Dermis microvascular lymphatic vessel endothelial cell (primary cell): ENCODE results near the gene HLCS. TPM values are rescaled to one million over a fixed set of nuclear protein-coding genes. Genes with fewer than 3 reads are reported as not detected.
A peak's percentile ranks its signal among the peaks of the same experiment; 100 is the strongest.
"Not testable (repeated sequence)": the region's sequence is repeated elsewhere in the genome, so short reads cannot be mapped to it uniquely, and the experiment has no call there.

ENCODE experiments used
- DNase-seq, 2 donors: peaks; one replicate each; pipeline versions ENCODE4 v3.0.0 to v3.0.0-alpha.2; 2010; ENCODE audit warnings: low read depth in 2 of 2
- total RNA-seq: library from RNA; depleted of rRNA; stranded (reverse); fragments of >200 nt; gene quantifications from 2 replicates; pipeline ENCODE4 v1.2.1, GENCODE V29; 2014

HLCS gene
- total RNA-seq, 1 donor from 2014 or later = 16.4 TPM

DNA sequence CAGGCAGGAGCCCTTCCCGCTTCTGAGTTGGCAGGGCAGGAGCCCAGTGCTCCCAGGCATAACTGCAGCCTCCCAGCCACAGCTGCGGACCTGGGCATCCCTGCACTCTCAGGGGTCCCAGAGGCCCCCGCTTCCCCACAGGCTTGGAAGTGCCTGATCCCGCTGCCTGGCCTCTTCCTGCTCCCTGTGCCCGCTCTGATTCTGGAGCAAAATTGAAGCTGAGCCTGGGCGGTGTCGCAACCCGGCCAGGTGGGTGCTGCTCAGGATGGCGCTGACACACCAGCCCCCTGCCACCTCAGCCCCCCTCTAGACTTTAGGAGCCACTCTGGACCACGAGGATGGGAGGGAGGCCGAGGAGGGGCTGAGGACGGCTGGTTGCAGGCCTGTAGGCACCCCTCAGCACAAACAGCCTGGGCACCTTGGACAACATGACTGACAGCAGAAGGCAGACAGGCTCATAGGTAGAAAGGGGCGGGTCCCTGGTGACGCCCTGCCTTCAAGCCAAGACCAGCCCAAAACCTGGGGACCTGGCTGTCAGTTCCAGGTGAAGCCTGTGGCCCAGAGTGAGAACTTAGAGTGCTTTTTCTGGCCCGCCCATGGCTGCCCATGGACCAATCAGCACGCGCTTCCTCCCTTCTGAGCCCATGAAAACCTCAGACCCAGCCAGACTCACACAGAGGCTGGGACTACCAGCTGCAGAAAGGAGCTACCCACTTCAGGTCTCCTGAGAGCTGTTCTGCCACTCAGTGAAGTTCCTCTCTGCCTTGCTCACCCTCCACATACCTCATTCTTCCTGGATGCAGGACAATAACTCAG, 7.2 kb downstream of the HLCS start:
- DNase-seq = no peak

DNA sequence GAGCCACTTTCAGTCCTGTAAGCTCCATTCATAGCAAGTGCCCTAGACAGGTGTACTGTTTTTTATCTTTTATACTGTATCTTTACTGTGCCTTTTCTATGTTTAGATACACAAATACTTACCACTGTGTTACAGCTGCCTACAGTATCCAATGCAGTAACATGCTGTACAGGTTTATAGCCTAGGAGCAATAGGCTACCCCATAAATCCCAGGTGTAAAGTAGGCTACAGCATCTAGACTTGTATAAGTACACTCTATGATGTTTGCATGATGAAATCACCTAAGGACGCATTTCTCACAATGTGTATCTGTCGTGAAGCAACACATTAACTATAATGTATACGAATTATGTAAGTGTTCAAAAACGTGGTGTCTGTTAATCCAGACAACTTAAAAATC, 10.7 kb downstream of the HLCS start:
- no peak for DNase-seq

DNA sequence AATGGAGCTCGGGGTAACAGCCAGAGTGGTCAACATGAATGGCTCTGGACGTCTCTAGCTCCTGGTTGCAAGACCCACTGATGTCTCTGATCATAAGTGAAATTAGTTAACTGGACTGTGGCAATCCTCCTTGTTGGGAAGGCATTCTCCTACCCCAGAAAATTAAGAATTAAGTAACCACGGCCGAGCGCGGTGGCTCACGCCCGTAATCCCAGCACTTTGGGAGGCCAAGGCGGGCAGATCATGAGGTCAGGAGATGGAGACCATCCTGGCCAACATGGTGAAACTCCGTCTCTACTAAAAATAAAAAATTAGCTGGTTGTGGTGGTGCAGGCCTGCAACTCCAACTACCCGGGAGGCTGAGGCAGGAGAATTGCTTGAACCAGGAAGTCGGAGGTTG, 14.1 kb downstream of the HLCS start:
- not testable (repeated sequence) for DNase-seq

DNA sequence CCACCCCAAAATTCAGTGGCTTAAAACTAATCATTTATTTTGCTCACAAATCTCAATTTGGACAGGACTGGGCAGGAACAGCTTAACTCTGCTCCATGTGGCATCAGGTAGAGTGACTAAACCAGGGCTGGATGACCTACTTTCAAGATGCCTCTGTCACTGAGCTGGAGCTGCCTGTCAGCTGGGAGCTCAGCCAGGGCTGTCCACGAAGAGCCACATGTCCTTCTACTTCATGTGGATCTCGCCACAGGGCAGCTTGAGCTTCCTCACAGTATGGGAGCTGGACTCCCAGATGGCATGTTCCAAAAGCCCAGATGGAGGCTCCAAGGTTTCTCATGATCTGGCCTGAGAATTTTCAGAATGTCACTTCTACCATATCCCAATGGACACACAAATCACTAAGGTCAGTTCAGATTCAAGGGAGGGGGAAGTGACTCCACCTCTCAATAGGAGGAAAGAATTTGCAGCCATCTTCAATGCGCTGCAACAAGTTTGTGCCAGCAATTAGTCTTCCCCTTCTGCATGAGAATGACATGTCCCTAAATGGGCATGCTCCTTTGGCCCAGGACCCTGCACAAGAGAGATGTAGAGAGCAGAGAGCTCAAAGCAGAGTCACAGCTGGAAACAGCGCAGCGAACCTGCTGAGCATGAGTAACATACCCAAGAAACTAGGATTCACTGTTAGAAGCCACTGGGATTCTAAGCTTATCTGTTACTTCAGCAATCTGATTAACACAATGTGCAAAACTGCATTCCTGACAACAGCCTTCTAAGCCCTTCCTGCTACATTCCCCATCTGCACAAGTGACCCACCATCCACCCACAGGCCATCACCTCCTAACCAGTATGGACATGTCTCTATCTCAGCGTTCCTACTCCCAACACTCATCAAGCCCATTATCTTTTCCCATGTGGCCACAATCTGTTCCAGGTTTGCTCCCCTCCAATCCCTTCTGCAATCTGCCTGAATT, 17.0 kb downstream of the HLCS start:
- DNase-seq = no peak

DNA sequence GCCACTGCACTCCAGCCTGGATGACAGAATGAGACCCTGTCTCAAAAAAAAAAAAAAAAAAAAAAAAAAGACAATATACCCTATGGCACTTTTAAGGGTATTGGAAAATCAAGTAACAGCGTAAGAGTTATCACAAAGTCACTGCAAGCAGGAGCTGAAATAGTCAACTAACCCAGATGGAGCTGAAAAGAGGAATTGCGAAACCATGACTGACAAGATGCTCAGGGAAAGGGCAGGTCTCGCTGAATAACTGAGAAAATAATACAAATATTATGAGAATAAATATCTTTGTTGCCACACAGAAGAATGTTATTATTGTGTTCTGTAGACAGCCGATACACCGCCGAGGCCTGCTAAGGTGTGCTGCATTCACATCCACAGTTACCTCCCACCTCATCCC, 17.8 kb downstream of the HLCS start:
- DNase-seq = no peak

DNA sequence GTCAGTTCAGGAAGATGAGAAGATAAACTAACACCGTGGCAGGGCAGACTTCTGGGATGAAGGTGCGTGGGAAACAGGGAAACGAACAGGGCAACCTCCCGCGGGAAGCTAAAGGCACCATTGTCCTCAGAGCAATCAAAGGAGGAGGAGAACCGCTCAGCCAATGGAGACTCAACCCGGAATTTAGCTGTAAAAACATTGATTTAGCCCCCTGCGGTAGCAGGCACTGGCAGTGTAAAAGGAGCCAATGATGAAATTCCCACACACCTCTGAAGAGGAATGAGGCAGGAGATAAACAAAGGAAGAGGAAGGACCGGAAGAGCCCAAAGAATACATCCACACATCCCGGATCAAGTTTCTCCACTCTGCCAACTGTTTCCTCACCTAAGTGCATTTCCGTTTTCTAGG, 19.5 kb downstream of the HLCS start:
- DNase-seq = peak; percentile 62 to 78

DNA sequence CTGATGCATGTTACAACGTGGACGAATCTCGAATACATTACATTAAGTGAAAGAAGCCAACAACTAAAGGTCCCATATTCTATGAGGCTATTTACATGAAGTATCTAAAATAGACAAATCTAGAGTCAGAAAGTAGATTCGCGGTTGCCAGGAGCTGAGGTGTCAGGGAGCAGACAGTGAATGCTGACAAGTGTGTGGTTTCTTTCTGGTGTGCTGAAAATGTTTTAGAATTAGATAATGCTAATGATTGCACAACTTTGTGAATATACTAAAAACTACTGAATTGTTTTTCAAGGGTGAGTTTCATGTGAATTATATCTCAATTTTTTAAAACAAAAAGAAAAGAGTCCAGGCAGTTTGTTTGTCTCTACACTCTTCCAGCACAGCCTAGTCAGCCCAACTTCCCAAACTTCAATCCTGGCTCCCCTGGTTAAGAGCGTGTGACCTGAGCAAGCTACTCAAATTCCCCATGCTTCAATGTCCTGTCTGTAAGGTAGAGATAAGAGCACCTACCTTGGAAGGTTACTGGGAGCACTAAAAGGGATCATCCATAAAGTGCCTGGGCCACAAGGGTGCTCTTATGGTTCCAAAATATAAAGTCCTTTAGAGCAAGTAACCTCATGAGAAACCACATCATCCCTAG, 20.9 kb downstream of the HLCS start:
- no peak for DNase-seq

DNA sequence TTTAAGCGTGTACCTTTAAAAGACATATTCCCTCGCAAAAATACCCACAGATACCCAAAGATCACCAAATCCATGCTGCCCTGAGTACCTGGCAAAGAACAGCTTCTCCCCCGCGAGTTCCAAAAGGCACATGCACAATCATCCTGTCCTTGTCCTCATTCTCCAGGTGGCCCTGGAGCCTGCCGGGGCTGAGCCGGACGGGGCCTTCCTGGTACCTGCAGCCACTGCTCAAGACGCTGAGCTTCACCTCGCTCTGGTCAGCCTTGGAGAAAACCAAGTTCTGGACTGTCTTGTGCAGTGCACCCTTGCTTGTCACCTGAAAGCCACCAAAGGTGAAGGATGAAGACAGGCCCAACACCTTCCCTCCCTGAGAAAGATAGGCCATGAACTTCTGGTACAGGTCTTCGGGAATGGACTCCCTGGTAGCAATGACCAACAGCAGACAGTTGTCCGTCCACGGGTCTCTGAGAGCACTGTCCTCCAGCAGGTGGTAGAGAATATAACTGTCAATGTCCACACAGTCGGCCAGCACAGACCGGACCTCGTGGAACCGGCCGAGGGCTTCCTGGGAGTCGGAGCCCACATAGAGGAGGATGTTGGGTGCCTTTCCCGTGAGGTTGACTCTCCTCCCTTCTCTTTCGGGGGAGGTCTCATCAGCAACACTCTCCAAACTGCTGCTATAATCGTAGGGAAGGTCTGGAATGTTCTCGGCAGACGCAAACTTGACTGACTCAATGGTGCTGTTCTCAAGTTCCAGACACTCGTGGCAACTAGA, 29.9 kb downstream of the HLCS start:
- no peak for DNase-seq

DNA sequence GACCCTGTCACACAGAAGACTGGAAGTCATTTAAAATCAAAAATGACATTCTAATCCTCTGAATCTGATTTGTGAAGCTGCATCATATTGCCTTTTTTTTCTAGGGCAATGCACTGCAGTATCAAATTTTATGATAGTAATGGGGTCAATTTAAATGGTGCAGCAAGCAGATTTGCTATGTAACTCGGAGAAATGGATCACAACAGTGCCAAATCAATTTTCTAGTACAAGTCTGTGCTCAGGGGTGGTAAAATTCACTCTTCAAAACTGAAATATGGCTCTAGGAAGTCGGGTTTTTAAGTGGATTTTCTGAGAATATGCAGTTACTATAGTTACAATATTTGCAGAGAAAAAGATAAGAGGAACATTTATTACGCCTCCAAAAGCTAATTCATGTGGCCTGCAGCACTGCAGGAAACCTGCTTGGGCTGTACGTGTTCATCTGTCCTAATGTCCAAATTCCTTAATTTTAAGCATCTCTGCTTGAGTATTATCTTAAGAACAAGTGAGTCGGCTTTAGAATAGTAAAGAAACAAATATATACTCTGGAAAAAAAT, 31.5 kb downstream of the HLCS start:
- DNase-seq = no peak

DNA sequence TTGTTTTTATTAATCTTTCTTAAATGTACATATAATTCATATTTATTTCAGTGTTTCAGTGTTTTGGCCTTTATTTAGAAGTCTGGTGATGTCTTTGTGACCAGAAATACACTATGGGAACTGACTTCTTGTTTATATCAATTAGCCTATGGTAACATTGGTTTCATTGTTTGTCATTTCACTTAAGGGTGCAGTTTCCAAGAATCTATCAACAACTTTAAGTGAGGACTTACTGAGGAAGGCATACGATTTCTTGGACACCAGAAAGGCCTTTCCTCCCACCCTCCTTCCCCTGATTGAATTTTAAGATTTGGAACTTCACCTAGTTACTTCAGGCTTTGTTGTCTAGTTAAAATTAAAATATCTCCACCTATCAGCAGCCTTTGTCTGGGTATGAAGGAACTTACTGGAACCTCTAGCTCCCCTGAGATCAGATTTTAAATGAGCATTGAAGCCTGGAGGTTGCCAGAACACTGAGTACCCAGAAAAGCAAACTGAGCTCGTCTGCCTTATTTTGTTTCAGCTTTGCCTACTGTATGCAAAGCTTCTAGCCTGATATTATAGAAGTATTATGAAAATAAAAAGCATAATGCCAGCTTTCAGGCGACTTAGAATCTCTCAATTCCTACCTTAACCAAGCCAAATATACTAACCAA, 34.2 kb downstream of the HLCS start:
- no peak for DNase-seq

DNA sequence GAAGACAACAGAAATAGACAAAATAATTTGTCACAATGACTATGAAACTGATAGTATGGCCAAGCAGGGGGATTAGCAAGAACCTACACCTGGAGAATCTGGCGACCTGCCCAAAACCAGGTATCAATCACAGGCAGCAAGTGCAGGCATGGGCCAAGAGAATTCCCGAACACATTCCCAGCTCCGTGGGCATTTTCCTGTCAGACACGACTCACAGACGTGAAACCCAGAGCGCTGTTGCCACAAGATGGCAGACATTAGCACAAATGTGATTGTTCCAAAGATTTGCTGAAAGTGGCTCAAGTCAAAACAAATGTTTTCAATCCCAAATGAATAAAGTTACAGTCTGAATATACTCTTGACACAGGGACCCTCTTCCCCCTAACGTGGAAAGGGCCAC, 36.8 kb downstream of the HLCS start:
- DNase-seq = peak in 1 of 2 donors; percentile 37

DNA sequence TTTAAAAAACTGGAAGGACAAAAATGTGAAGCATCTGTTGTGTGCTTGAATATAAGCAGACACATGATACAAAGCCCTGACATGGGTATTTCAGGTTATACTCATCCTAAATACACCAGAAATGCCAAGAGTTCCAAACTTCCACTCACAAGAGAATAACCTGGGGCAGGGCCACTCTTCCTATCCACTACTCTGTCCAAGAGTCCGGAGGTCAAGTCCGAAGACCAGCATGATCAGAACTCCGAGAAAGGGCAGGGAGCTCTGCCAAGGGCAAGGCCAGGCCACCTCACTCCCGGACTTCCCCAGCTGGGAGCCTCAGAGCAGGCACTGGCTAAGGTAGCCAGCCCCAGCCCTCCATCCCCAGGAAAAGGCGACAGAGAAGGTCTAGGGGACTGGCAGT, 37.5 kb downstream of the HLCS start:
- no peak for DNase-seq

DNA sequence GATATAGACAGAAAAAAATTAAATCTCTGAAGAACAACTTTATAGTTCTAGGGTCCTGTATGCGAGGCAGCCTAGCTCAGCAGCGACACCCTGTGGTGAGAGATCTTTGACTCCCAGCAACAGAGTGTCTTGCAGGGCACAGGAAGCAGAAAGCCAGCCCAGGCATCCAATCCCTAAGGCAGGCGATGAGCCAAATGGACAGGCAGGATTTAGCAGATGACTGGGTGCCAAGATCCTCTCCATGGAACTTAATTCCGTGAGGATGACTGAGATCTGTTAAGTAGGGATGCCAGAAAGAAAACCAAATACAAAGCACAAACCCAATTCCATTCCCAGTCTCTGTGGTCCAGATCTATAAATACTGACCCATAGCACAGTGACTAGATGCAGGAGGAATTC, 38.8 kb downstream of the HLCS start:
- DNase-seq = peak; percentile 57 to 79

DNA sequence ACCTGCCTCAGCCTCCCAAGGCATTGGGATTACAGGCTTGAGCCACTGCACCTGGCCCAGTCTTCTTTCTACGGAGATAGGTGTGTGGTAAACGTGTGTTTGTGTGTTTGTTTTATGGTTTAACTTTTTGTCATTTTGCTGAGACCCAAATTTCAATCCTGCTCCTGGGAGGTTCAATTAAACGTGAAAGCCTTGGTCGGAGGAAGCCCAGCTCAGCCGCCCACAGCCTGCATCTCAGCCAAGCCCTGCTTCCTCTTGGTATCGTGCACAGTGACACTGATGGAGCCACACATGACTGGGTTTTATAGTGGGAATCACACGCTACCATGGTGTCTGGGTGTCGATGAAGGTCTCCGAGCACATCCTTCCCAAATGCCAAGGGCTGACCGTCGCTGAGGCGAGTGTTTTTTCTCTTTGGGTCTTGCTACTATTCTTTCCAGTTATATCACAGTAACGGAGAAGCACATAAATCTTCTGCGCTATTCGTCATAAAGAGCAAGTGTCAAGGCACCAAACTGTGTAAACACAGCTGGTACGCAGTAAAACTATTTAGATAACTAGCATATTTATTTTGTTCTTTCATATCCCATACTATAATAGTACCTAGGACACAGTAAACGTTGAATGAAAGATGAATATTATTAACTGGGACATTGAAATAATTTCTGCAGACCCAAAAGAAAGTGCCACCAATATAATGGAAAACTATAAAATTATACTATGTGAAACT, 39.3 kb downstream of the HLCS start:
- no peak for DNase-seq

DNA sequence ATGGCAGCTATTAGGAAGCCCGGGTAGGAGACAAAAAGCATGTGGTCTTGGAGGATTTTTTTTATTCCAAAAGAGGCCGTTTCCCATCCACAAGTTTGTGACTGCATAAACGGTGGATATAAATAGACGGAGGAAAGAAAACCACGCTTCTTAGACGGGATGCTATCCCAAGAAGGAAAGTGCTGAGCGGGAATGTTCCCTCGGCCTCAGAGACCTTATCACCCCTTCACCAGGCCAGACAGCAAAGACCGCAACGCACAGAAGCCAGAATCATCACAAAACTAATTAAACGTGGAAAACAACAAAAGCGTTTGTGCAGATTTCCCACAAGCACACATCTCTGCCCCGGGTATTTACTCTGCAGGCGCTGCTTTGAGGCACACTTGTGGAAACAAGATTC, 43.2 kb downstream of the HLCS start:
- DNase-seq = no peak

DNA sequence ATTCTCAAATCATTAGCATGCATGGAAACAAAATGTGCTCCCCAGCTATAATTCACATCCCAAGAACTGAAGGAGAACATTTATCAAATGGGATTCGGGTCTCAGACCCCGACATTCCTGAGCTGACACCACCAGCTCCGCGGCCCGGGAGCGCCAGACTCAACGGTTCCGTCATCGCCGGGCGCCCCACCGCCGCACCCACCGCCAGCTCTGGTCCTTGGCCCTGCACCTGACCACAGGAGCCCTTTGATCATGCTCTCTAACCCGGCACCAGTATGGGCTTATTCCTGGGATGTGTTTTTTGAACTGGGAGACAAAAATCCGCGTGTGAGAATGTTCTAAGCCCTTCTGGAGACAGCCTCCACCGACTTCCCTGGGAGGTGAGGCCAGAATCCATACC, 43.6 kb downstream of the HLCS start:
- no peak for DNase-seq

DNA sequence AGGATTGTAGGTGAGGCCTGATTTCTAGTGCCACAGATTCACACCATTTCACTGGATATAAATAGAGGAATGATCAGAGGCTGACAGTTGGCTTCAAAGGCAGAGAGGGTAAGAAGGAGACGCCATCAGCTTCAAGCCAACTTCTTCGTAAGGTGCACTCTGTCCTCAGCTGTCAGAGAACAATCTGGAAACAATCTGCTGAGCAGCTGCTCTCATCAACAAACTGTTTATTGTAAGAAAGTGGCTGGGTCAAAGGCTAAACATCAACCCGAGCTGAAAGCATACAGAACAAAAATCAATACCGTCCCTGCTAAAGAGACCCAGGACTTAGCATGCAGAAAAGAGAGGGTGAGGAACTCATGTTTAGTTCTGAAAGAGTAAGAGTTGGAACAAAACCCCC, 48.2 kb downstream of the HLCS start:
- DNase-seq = no peak

DNA sequence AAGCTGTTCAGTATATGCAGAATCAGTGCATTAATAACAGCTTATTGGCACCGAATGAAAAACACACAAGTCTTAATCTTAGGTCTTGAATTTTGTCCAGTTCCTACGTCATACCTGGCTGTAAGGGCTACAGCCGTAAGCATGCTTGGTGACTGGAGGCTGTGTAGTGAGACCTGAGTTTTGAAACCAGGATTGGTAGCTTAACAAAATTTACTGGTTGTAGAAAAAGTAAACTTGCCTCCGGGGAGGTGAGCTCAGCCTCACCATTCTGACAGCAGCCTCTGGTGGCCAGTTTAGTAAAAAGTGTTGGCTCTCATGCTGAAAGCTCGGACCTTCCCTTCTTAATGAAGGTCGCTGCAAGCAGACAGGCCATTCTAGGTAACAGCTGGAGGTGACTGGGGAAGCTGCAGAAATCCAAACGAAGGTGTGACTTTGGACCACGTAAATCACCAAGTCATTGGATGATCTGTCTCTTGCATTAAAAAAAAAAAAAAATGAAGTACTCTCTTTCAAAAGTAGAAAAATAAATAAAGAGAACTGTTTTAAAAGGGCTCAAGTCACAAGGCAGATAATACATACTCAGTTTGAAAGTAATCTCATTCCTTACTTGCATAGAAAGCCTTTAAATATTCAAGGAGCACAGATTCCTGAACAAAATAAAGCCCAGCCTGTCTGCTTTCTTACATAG, 48.9 kb downstream of the HLCS start:
- DNase-seq = peak in 1 of 2 donors; percentile 58

DNA sequence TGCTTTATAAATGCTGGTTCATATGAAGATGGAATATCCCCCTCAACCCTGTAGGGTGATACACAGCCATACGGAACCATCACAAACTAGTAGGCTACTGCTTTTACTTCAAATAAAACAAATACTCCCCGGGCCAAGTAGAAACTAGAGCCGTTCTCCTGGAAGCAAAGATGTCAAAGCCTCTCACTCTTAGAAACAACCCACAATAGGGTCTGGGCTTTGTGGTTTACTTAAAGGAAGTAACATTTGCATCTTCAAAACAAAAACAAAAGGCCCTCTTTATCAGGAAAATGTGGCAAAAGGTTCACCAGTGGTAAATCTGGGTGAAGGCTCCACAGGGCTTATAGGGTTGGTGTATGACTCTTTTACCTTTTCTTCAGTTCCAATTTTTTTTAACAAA, 49.8 kb downstream of the HLCS start:
- DNase-seq = no peak
